ENCODE data around the gene LTK.

- TF ChIP-seq POLR2A (IDR thresholded peaks at IDR 0.05) = no peak
- no peak for TF ChIP-seq CTCF (IDR thresholded peaks at IDR 0.05)
Measured at GRCh38 chr15:41494190-41494921, 19.3 kb downstream of the LTK start.
